HepG2 (cell line): ENCODE data around the gene RNF10. TPM values are rescaled to one million over a fixed set of nuclear protein-coding genes. Genes with fewer than 3 reads are reported as not detected.

Source experiments
- CENPT ChIP-seq: sonication (generic); formaldehyde crosslinking; IDR thresholded peaks from 2 replicates; pipeline ENCODE4 v1.8.0; 2022; ENCODE audit warnings: low read depth, mild to moderate bottlenecking, moderate library complexity, missing genetic modification reagents
- FOSL1 ChIP-seq: sonication (generic); formaldehyde crosslinking; IDR thresholded peaks from 2 replicates; pipeline ENCODE4 v1.9.0; 2021; ENCODE audit warnings: missing genetic modification reagents, borderline replicate concordance
- HDAC2 ChIP-seq: sonication (generic); formaldehyde crosslinking; IDR thresholded peaks from 2 replicates; pipeline ENCODE4 v1.4.0; 2020; ENCODE audit warnings: missing genetic modification reagents
- HNRNPH1 ChIP-seq: fragments of 200-400 bp; formaldehyde crosslinking; optimal IDR thresholded peaks from 2 replicates; pipeline ENCODE3; 2017; ENCODE audit warnings: mild to moderate bottlenecking, low read depth, low read length
- KDM5A ChIP-seq: fragments of 200-600 bp; sonication (generic); IDR thresholded peaks from 2 replicates; pipeline ENCODE4 v1.7.0; 2018; ENCODE audit warnings: antibody characterized with exemption, mild to moderate bottlenecking, low read length, borderline replicate concordance
- MEIS1 ChIP-seq: sonication (generic); formaldehyde crosslinking; IDR thresholded peaks from 2 replicates; pipeline ENCODE4 v1.9.0; 2021; ENCODE audit warnings: mild to moderate bottlenecking, missing genetic modification reagents, moderate library complexity, borderline replicate concordance
- NFKB2 ChIP-seq: sonication (generic); formaldehyde crosslinking; IDR thresholded peaks from 2 replicates; pipeline ENCODE4 v1.4.0; 2020; ENCODE audit warnings: missing genetic modification reagents, borderline replicate concordance
- NR2F1 ChIP-seq, 2 experiments: fragments of 450-650 bp in 1 of 2; formaldehyde crosslinking in 1 of 2; IDR thresholded peaks; 2 replicates each; pipeline versions ENCODE4 v1.5.0 to v1.6.1; 2016 to 2020; ENCODE audit warnings: mild to moderate bottlenecking in 1 of 2, missing compliant biosample characterization in 1 of 2, missing genetic modification reagents in 1 of 2, moderate library complexity in 1 of 2
- PCBP1 ChIP-seq: fragments of 200-400 bp; formaldehyde crosslinking; IDR thresholded peaks from 2 replicates; pipeline ENCODE4 v1.6.1; 2017; ENCODE audit warnings: mild to moderate bottlenecking, low read depth, low read length, borderline replicate concordance
- PRMT3 ChIP-seq: sonication (generic); formaldehyde crosslinking; IDR thresholded peaks from 2 replicates; pipeline ENCODE4 v1.8.1; 2022; ENCODE audit warnings: low read depth, mild to moderate bottlenecking, moderate library complexity, missing genetic modification reagents, borderline replicate concordance
- PTBP1 ChIP-seq: fragments of 200-400 bp; formaldehyde crosslinking; IDR thresholded peaks from 2 replicates; pipeline ENCODE4 v1.6.1; 2018; ENCODE audit warnings: low read length, low read depth; ENCODE audit not compliant: poor library complexity, severe bottlenecking
- RARA ChIP-seq: IDR thresholded peaks from 2 replicates; pipeline ENCODE4 v1.6.1; 2016; ENCODE audit warnings: missing genetic modification reagents, missing compliant biosample characterization
- RBM22 ChIP-seq: fragments of 200-400 bp; formaldehyde crosslinking; optimal IDR thresholded peaks from 2 replicates; pipeline ENCODE3; 2017; ENCODE audit warnings: mild to moderate bottlenecking, low read length, moderate library complexity
- RFXANK ChIP-seq: IDR thresholded peaks from 2 replicates; pipeline ENCODE4 v1.6.1; 2016
- SAP130 ChIP-seq: IDR thresholded peaks from 2 replicates; pipeline ENCODE4 v1.6.1; 2016; ENCODE audit warnings: low read depth
- SETDB1 ChIP-seq: sonication (generic); formaldehyde crosslinking; IDR thresholded peaks from 2 replicates; pipeline ENCODE4 v1.5.1; 2020; ENCODE audit warnings: missing genetic modification reagents, mild to moderate bottlenecking, borderline replicate concordance
- SPEN ChIP-seq: sonication (generic); formaldehyde crosslinking; IDR thresholded peaks from 2 replicates; pipeline ENCODE4 v1.5.1; 2020; ENCODE audit warnings: low read depth, mild to moderate bottlenecking, missing genetic modification reagents
- TBP ChIP-seq: sonication (generic); formaldehyde crosslinking; IDR thresholded peaks from 2 replicates; pipeline ENCODE4 v1.5.0; 2020; ENCODE audit warnings: missing genetic modification reagents
- TEF ChIP-seq: sonication (generic); formaldehyde crosslinking; IDR thresholded peaks from 2 replicates; pipeline ENCODE4 v1.5.0; 2020; ENCODE audit warnings: missing genetic modification reagents
- U2AF2 ChIP-seq: fragments of 200-400 bp; formaldehyde crosslinking; IDR thresholded peaks from 2 replicates; pipeline ENCODE4 v1.6.1; 2017; ENCODE audit warnings: low read depth, mild to moderate bottlenecking, low read length
- ZBTB1 ChIP-seq: sonication (generic); formaldehyde crosslinking; IDR thresholded peaks from 2 replicates; pipeline ENCODE4 v1.4.0; 2020; ENCODE audit warnings: missing genetic modification reagents, borderline replicate concordance
- ZFX ChIP-seq: sonication (generic); formaldehyde crosslinking; IDR thresholded peaks from 2 replicates; pipeline ENCODE4 v1.4.0; 2020; ENCODE audit warnings: mild to moderate bottlenecking, low read depth, missing genetic modification reagents, moderate library complexity
- ZNF10 ChIP-seq: sonication (generic); formaldehyde crosslinking; IDR thresholded peaks from 2 replicates; pipeline ENCODE4 v1.4.0; 2020; ENCODE audit warnings: mild to moderate bottlenecking, low read depth, missing genetic modification reagents, borderline replicate concordance
- ZNF292 ChIP-seq: sonication (generic); formaldehyde crosslinking; IDR thresholded peaks from 2 replicates; pipeline ENCODE4 v1.8.1; 2022; ENCODE audit warnings: mild to moderate bottlenecking, low read depth, missing genetic modification reagents, borderline replicate concordance
- ZNF34 ChIP-seq: sonication (generic); formaldehyde crosslinking; IDR thresholded peaks from 2 replicates; pipeline ENCODE4 v1.4.0; 2020; ENCODE audit warnings: mild to moderate bottlenecking, missing genetic modification reagents, borderline replicate concordance
- ZNF460 ChIP-seq: sonication (generic); formaldehyde crosslinking; IDR thresholded peaks from 2 replicates; pipeline ENCODE4 v1.5.1; 2020; ENCODE audit warnings: missing genetic modification reagents, mild to moderate bottlenecking, borderline replicate concordance
- ZNF562 ChIP-seq: sonication (generic); formaldehyde crosslinking; IDR thresholded peaks from 2 replicates; pipeline ENCODE4 v1.8.0; 2022; ENCODE audit warnings: missing genetic modification reagents, borderline replicate concordance
- ZNF672 ChIP-seq: sonication (generic); formaldehyde crosslinking; IDR thresholded peaks from 2 replicates; pipeline ENCODE4 v1.8.1; 2022; ENCODE audit warnings: missing genetic modification reagents
- ZNF770 ChIP-seq: sonication (generic); formaldehyde crosslinking; IDR thresholded peaks from 2 replicates; pipeline ENCODE4 v1.5.0; 2020; ENCODE audit warnings: mild to moderate bottlenecking, missing genetic modification reagents
- ZSCAN25 ChIP-seq: sonication (generic); formaldehyde crosslinking; IDR thresholded peaks from 2 replicates; pipeline ENCODE4 v1.8.0; 2022; ENCODE audit warnings: mild to moderate bottlenecking, missing genetic modification reagents
- polyA plus RNA-seq, 8 experiments: library from polyadenylated mRNA; depleted of rRNA in 3 of 8; stranded (reverse) in 7 of 8; unstranded in 1 of 8; fragments of >200 nt; fragmentation: Illumina TruSeq in 4 of 8; extraction: Trizol in 4 of 8; gene quantifications; 2 replicates each; pipeline versions ENCODE4 v1.2.1 to v1.2.3, GENCODE V29; 2011 to 2016; ENCODE audit warnings: low read depth in 4 of 8, missing spikeins in 1 of 8, mixed read lengths in 1 of 8; ENCODE audit not compliant: insufficient read depth in 1 of 8
- total RNA-seq, 5 experiments: library from RNA; depleted of rRNA; stranded (reverse); fragments of >200 nt; fragmentation: Illumina TruSeq; extraction: Trizol; gene quantifications; 2 replicates each; pipeline ENCODE4 v1.2.3, GENCODE V29; 2016; ENCODE audit warnings: low read depth in 1 of 5

The RNF10 gene
- total and polyA plus RNA-seq, 2 of the 13 experiments (the other 11 are each of a cell fraction or from before 2014, with no cell fraction given): 62.5 to 88.0 TPM

GRCh38 chr12:120536064-120536791 lies 2.1 kb downstream of the RNF10 start (continued):
- TF ChIP-seq ZNF770 (CRISPR knock-in tag): peak; percentile 74; the same call in 1 of the 2 replicates
- no peak for TF ChIP-seq ZNF460 (CRISPR knock-in tag)
- no peak; the same call in 1 of the 2 replicates for TF ChIP-seq HDAC2
- TF ChIP-seq RARA (CRISPR knock-in tag): peak; percentile 16; the same call in 1 of the 2 replicates
- TF ChIP-seq HNRNPH1: no peak
- TF ChIP-seq ZSCAN25: no peak
- TF ChIP-seq KDM5A: no peak
- no peak for TF ChIP-seq NFKB2 (CRISPR knock-in tag)
- TF ChIP-seq CENPT (CRISPR knock-in tag): no peak
- TF ChIP-seq ZBTB1 (CRISPR knock-in tag): no peak
- TF ChIP-seq RBM22: no peak
- TF ChIP-seq SAP130 (CRISPR knock-in tag): peak; percentile 79
- no peak for TF ChIP-seq TEF
- TF ChIP-seq PCBP1: no peak
- no peak for TF ChIP-seq SPEN (CRISPR knock-in tag)
- TF ChIP-seq ZNF672 (CRISPR knock-in tag): no peak
- TF ChIP-seq PTBP1: no peak
- no peak for TF ChIP-seq TBP (CRISPR knock-in tag)
- no peak for TF ChIP-seq ZNF292 (CRISPR knock-in tag)
- TF ChIP-seq ZNF34 (CRISPR knock-in tag): no peak
- no peak for TF ChIP-seq ZNF10
- TF ChIP-seq FOSL1: no peak
- TF ChIP-seq ZNF562 (CRISPR knock-in tag): no peak
- TF ChIP-seq ZFX (CRISPR knock-in tag): no peak
- TF ChIP-seq SETDB1 (CRISPR knock-in tag): no peak
- TF ChIP-seq U2AF2: no peak
- TF ChIP-seq PRMT3 (CRISPR knock-in tag): no peak
- no peak for TF ChIP-seq NR2F1 (CRISPR knock-in tag; IDR thresholded peaks at IDR 0.05)
- TF ChIP-seq RFXANK (CRISPR knock-in tag): no peak
- TF ChIP-seq MEIS1 (CRISPR knock-in tag): no peak
